NB4 (cell line): Measurements from ENCODE around the gene NPR2.

ENCODE experiments used
- MYC ChIP-seq: IDR thresholded peaks from 2 replicates; pipeline ENCODE4 v1.6.1; 2011; ENCODE audit warnings: low read depth, low read length
- POLR2A ChIP-seq: IDR thresholded peaks from 2 replicates; pipeline ENCODE4 v1.6.1; 2011; ENCODE audit warnings: mild to moderate bottlenecking; ENCODE audit not compliant: insufficient read length; ENCODE audit errors: extremely low read depth
- TF ChIP-seq, protein P1 (sequence below): IDR thresholded peaks from one replicate; pipeline ENCODE4 v1.5.1; 2012; ENCODE audit warnings: low read depth, low read length
- TF ChIP-seq, protein P2 (sequence below): IDR thresholded peaks from 2 replicates; pipeline ENCODE4 v1.6.1; 2011; ENCODE audit warnings: low read depth, low read length

DNA sequence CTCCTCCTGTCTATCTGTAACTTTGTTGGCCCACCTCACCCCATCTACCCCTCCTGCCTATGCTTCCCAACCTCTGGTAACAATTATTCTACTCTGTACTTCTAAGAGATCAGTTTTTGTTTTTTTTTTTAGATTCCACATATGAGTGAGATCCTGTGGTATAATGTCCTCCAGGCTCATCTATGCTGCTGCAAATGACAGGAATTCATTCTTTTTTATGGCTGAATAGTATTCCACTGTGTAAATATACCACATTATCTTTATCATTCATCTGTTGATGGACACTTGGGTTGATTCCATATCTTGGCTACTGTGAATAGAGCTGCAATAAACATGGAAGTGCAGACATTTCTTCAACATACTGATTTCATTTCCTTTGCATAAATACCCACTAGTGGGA is 8.0 kb upstream of the NPR2 start:
- TF ChIP-seq POLR2A (no peak), MYC (no peak)
- TF ChIP-seq, protein P1, sequence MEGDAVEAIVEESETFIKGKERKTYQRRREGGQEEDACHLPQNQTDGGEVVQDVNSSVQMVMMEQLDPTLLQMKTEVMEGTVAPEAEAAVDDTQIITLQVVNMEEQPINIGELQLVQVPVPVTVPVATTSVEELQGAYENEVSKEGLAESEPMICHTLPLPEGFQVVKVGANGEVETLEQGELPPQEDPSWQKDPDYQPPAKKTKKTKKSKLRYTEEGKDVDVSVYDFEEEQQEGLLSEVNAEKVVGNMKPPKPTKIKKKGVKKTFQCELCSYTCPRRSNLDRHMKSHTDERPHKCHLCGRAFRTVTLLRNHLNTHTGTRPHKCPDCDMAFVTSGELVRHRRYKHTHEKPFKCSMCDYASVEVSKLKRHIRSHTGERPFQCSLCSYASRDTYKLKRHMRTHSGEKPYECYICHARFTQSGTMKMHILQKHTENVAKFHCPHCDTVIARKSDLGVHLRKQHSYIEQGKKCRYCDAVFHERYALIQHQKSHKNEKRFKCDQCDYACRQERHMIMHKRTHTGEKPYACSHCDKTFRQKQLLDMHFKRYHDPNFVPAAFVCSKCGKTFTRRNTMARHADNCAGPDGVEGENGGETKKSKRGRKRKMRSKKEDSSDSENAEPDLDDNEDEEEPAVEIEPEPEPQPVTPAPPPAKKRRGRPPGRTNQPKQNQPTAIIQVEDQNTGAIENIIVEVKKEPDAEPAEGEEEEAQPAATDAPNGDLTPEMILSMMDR: no peak
- TF ChIP-seq, protein P2, sequence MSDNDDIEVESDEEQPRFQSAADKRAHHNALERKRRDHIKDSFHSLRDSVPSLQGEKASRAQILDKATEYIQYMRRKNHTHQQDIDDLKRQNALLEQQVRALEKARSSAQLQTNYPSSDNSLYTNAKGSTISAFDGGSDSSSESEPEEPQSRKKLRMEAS: no peak
